H1 (cell line): ENCODE data around the gene RNASE7. TPM values are rescaled to one million over a fixed set of nuclear protein-coding genes. Genes with fewer than 3 reads are reported as not detected.

Source experiments
- ATF3 ChIP-seq: IDR thresholded peaks from 2 replicates; pipeline ENCODE4 v1.6.1; 2011; ENCODE audit warnings: low read depth, mild to moderate bottlenecking, low read length; ENCODE audit not compliant: insufficient read depth
- CHD2 ChIP-seq: IDR thresholded peaks from 2 replicates; pipeline ENCODE4 v1.6.1; 2012; ENCODE audit warnings: low read length, improper control_type of control experiment
- EGR1 ChIP-seq: IDR thresholded peaks from 2 replicates; pipeline ENCODE4 v1.6.1; 2011; ENCODE audit warnings: low read depth, low read length, borderline replicate concordance
- EP300 ChIP-seq, 2 experiments: IDR thresholded peaks; 1 replicate in 1 of 2; 2 replicates in 1 of 2; pipeline ENCODE4 v1.6.1; 2011 to 2012; ENCODE audit warnings: low read depth in 2 of 2, low read length in 2 of 2, mild to moderate bottlenecking in 2 of 2, borderline replicate concordance in 1 of 2, inconsistent platforms in 1 of 2, moderate library complexity in 1 of 2
- KDM1A ChIP-seq: fragments of 200-600, 300-600 bp; sonication (generic); IDR thresholded peaks from 2 replicates; pipeline ENCODE4 v1.7.1; 2016; ENCODE audit warnings: mild to moderate bottlenecking, low read length, borderline replicate concordance
- NRF1 ChIP-seq: IDR thresholded peaks from 2 replicates; pipeline ENCODE4 v1.6.1; 2011; ENCODE audit warnings: mild to moderate bottlenecking, low read depth, low read length, improper control_type of control experiment
- PHF8 ChIP-seq: fragments of 200-600 bp; sonication (generic); conservative IDR thresholded peaks from 2 replicates; pipeline ENCODE4 v1.7.1; 2012; ENCODE audit warnings: low read depth, mild to moderate bottlenecking, inconsistent platforms, low read length, moderate library complexity
- POU5F1 ChIP-seq: IDR thresholded peaks from 2 replicates; pipeline ENCODE4 v1.6.1; 2011; ENCODE audit warnings: low read depth, mild to moderate bottlenecking, low read length, moderate library complexity
- RBBP5 ChIP-seq: IDR thresholded peaks from 2 replicates; pipeline ENCODE4 v1.7.1; 2012; ENCODE audit warnings: low read depth, mild to moderate bottlenecking, inconsistent platforms, low read length, moderate library complexity, borderline replicate concordance
- SIRT6 ChIP-seq: IDR thresholded peaks from one replicate; pipeline ENCODE4 v1.7.1; 2012; ENCODE audit warnings: low read length, inconsistent platforms
- SP1 ChIP-seq: IDR thresholded peaks from 2 replicates; pipeline ENCODE4 v1.6.1; 2011; ENCODE audit warnings: low read depth, low read length
- SUZ12 ChIP-seq: fragments of 200-600 bp; sonication (generic); IDR thresholded peaks from 2 replicates; pipeline ENCODE4 v1.6.1; 2012; ENCODE audit warnings: mild to moderate bottlenecking, inconsistent platforms, low read length, moderate library complexity, mixed read lengths
- TBP ChIP-seq: IDR thresholded peaks from 2 replicates; pipeline ENCODE4 v1.6.1; 2011; ENCODE audit warnings: low read depth, low read length, improper control_type of control experiment
- polyA plus RNA-seq, 7 experiments: library from polyadenylated mRNA; depleted of rRNA in 3 of 7; stranded (reverse) in 5 of 7; unstranded in 2 of 7; fragments of >200 nt in 5 of 7; fragments of 200-250 nt in 2 of 7; gene quantifications; 1 replicate in 5 of 7; 2 replicates in 1 of 7; 4 replicates in 1 of 7; pipeline versions ENCODE4 v1.2.1 to v1.2.3, GENCODE V29; 2011 to 2013; ENCODE audit warnings: missing spikeins in 2 of 7, mixed read lengths in 2 of 7
- total RNA-seq: library from RNA; stranded (reverse); fragmentation: NEBNext Ultra II Directional; extraction: Animal tissue kit (Norgen Biotek cat#: 25700); gene quantifications from 2 replicates; pipeline ENCODE4 v1.2.1, GENCODE V29; 2021
- TF ChIP-seq, protein P1 (sequence below): IDR thresholded peaks from 2 replicates; pipeline ENCODE4 v1.6.1; 2012; ENCODE audit warnings: low read length, inconsistent platforms
- TF ChIP-seq, protein P2 (sequence below), 3 experiments: IDR thresholded peaks; 1 replicate in 2 of 3; 2 replicates in 1 of 3; pipeline versions ENCODE4 v1.5.1 to v1.6.1; 2011; ENCODE audit warnings: low read length in 3 of 3, mild to moderate bottlenecking in 3 of 3, inconsistent platforms in 2 of 3, low read depth in 1 of 3, moderate library complexity in 1 of 3; ENCODE audit not compliant: insufficient read depth in 1 of 3; ENCODE audit errors: control extremely low read depth in 1 of 3

RNASE7 gene
- total and polyA plus RNA-seq, 2 of the 8 experiments (the other 6 are each of a cell fraction or from before 2014, with no cell fraction given), result not detected

DNA sequence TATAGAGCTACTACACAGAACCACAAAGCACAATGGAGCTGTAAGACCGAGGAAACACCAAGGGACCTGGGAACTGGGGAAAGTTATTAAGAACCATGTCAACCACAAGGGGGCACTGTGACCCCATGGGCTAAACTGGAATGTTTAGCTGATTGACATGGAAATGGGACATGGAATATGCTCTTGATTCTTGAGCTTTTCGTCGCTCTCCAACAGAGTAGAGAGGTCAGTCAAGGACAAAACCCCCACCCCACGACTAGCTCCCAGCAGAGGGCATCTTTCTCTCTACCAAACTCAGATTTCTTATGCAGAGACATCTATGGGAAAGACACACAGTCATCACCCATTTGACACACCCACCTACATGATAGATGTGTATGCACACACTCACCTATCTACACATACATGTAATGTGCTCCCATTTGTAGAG lies 27.4 kb upstream of the RNASE7 start (continued):
- TF ChIP-seq, protein P1, sequence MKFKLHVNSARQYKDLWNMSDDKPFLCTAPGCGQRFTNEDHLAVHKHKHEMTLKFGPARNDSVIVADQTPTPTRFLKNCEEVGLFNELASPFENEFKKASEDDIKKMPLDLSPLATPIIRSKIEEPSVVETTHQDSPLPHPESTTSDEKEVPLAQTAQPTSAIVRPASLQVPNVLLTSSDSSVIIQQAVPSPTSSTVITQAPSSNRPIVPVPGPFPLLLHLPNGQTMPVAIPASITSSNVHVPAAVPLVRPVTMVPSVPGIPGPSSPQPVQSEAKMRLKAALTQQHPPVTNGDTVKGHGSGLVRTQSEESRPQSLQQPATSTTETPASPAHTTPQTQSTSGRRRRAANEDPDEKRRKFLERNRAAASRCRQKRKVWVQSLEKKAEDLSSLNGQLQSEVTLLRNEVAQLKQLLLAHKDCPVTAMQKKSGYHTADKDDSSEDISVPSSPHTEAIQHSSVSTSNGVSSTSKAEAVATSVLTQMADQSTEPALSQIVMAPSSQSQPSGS, result peak; percentile 72; the same call in 1 of the 2 replicates
- no peak for TF ChIP-seq CHD2
- no peak for TF ChIP-seq POU5F1
- TF ChIP-seq SIRT6, result no peak
- TF ChIP-seq, protein P2, sequence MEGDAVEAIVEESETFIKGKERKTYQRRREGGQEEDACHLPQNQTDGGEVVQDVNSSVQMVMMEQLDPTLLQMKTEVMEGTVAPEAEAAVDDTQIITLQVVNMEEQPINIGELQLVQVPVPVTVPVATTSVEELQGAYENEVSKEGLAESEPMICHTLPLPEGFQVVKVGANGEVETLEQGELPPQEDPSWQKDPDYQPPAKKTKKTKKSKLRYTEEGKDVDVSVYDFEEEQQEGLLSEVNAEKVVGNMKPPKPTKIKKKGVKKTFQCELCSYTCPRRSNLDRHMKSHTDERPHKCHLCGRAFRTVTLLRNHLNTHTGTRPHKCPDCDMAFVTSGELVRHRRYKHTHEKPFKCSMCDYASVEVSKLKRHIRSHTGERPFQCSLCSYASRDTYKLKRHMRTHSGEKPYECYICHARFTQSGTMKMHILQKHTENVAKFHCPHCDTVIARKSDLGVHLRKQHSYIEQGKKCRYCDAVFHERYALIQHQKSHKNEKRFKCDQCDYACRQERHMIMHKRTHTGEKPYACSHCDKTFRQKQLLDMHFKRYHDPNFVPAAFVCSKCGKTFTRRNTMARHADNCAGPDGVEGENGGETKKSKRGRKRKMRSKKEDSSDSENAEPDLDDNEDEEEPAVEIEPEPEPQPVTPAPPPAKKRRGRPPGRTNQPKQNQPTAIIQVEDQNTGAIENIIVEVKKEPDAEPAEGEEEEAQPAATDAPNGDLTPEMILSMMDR (IDR thresholded peaks at IDR 0.05; ENCODE audit: control extremely low read depth in 1 of 3, insufficient read depth in 1 of 3, low read depth in 1 of 3, low read length in 3 of 3), result peak; percentile 47 to 96 (median 93)
- TF ChIP-seq PHF8, result no peak
- peak; percentile 68; the same call in 1 of the 2 replicates for TF ChIP-seq SP1
- TF ChIP-seq NRF1, result no peak
- no peak for TF ChIP-seq SUZ12
- no peak for TF ChIP-seq EGR1
- TF ChIP-seq ATF3, result no peak
- no peak for TF ChIP-seq RBBP5
- TF ChIP-seq TBP, result no peak
- TF ChIP-seq KDM1A, result no peak
- no peak for TF ChIP-seq EP300 (IDR thresholded peaks at IDR 0.05; ENCODE audit: borderline replicate concordance in 1 of 2, low read depth in 2 of 2, low read length in 2 of 2)
